Measurements from ENCODE around the gene SMLR1. TPM values are rescaled to one million over a fixed set of nuclear protein-coding genes. Genes with fewer than 3 reads are reported as not detected.

SMLR1 gene
- total and polyA plus RNA-seq, 9 of the 15 experiments (the other 6 are each of a cell fraction or from before 2014, with no cell fraction given), result not detected

GRCh38 chr6:130879826-130880225, 52.6 kb downstream of the SMLR1 start:
- Histone ChIP-seq H3K9me3 (replicated peaks; ENCODE audit: control insufficient read depth, insufficient read depth, low read depth, low read length) (no peaks in the 10 kb centered on the region), H3K4me3 (no peak overlapping the region), H2AFZ (ENCODE audit: low read depth, low read length) (no peak overlapping the region), H3K79me2 (ENCODE audit: control insufficient read depth, insufficient read depth, low read length) (no peaks in the 10 kb centered on the region), H3K27me3 (ENCODE audit: control insufficient read depth in 2 of 2, insufficient read depth in 2 of 2, low read length in 2 of 2) (no peaks in the 10 kb centered on the region), H3K4me1 (replicated peaks in 1 of 2; ENCODE audit: control insufficient read depth in 2 of 2, insufficient read depth in 2 of 2, low read length in 2 of 2) (no peaks in the 10 kb centered on the region), H3K27ac (ENCODE audit: extremely low read depth, low read depth, low read length) (no peak overlapping the region), H3K9ac (ENCODE audit: insufficient read depth in 1 of 2, low read depth in 2 of 2, low read length in 2 of 2) (no peak overlapping the region), H4K20me1 (replicated peaks; ENCODE audit: control insufficient read depth, insufficient read depth, low read length) (no peaks in the 10 kb centered on the region; the same call in 1 of the 2 replicates), H3K9me1 (ENCODE audit: control insufficient read depth, insufficient read depth, low read length) (no peaks in the 10 kb centered on the region), H3K4me2 (ENCODE audit: insufficient read depth, low read length) (no peak overlapping the region), H3K36me3 (ENCODE audit: control insufficient read depth, insufficient read depth, low read length) (no peaks in the 10 kb centered on the region)
- WGBS (ENCODE audit: insufficient coverage, low coverage, missing lambda C conversion rate), result 38% methylated on average over 6 of the region's 6 CpGs
- FAIRE-seq (no peak), DNase-seq (ENCODE audit: extremely low read depth in 1 of 4, low spot score in 3 of 4) (no peak), ATAC-seq (no peak)
- intact Hi-C loops (cut with micrococcal nuclease) (no loop called here), in situ Hi-C loops (cut with MboI) (loop anchor here (10.0 to 25.0 kb wide), 2 partner anchors 235 to 657 kb away; no protein-coding TSS in a partner anchor)
- POLR2A ChIA-PET, result no interaction called here
- CTCF ChIA-PET (ENCODE audit: low intra/inter-chr PET ratio), result no interaction called here
- BruUV-seq (replicated peaks), result no TSS peak
- TF ChIP-seq ZNF212 (CRISPR knock-in tag; IDR thresholded peaks at IDR 0.05) (no peak), ZNF174 (CRISPR knock-in tag; IDR thresholded peaks at IDR 0.05) (no peak), ZNF583 (CRISPR knock-in tag; IDR thresholded peaks at IDR 0.05) (no peak), DEAF1 (CRISPR knock-in tag; IDR thresholded peaks at IDR 0.05) (no peak), ATF6 (CRISPR knock-in tag; IDR thresholded peaks at IDR 0.05) (no peak), HMG20B (CRISPR knock-in tag; IDR thresholded peaks at IDR 0.05) (no peak), GABPB2 (CRISPR knock-in tag; conservative IDR thresholded peaks at IDR 0.05) (no peak), CHD1 (IDR thresholded peaks at IDR 0.05; ENCODE audit: low read length) (no peak), RHOXF2B (CRISPR knock-in tag; conservative IDR thresholded peaks at IDR 0.05) (no peak), CLOCK (CRISPR knock-in tag; IDR thresholded peaks at IDR 0.05; ENCODE audit: borderline replicate concordance) (no peak), KAT2B (IDR thresholded peaks at IDR 0.05; ENCODE audit: low read depth, low read length) (no peak), HSF4 (CRISPR knock-in tag; IDR thresholded peaks at IDR 0.05; ENCODE audit: borderline replicate concordance) (no peak)

Measured in K562 (cell line).